K562 (cell line): Measurements from ENCODE around the gene RSBN1L. TPM values are rescaled to one million over a fixed set of nuclear protein-coding genes. Genes with fewer than 3 reads are reported as not detected.
A peak's percentile ranks its signal among the peaks of the same experiment; 100 is the strongest.

Source experiments
- ATAC-seq: fragments of 200-7000 bp; cut with Tn5 transposase; 3 replicates; pipeline ENCODE4 v1.9.1; 2020; ENCODE audit warnings: moderate library complexity
- BruUV-seq: library from RNA; stranded (reverse); fragments of 400-500 nt; replicated peaks from 2 replicates; lab custom pipeline; 2021; lab: Mats Ljungman, UMichigan
- CTCF ChIA-PET: fragments of 300-600 bp; formaldehyde crosslinking; extraction: SDS; loops from one replicate; lab custom pipeline; 2021; ENCODE audit warnings: low intra/inter-chr PET ratio; lab: Yijun Ruan, JAX
- POLR2A ChIA-PET: fragments of 300-600, 350-650 bp; sonication (Branson Sonifier 250); formaldehyde crosslinking; extraction: SDS; loops from one replicate; lab custom pipeline; 2021; ENCODE audit warnings: antibody characterized with exemption, inconsistent platforms; lab: Yijun Ruan, JAX
- DNase-seq, 4 experiments: peaks; one replicate each; pipeline versions ENCODE4 v3.0.0 to v3.0.0-alpha.2; 2011 to 2018; ENCODE audit warnings: low spot score in 3 of 4, mixed read lengths in 3 of 4; ENCODE audit errors: extremely low read depth in 1 of 4
- FAIRE-seq: peaks from 2 replicates; lab custom pipeline; 2011; peaks lifted over from hg19 to GRCh38; lab: Jason Lieb, UNC
- H2AFZ ChIP-seq: 2 replicates; pipeline ENCODE4 v1.6.0; 2011; ENCODE audit warnings: low read depth, low read length, control low read depth, inconsistent platforms
- H3K27ac ChIP-seq: fragments of 200-600 bp; 3 replicates; pipeline ENCODE4 v1.8.0; 2011; ENCODE audit warnings: low read depth, mild to moderate bottlenecking, control low read depth, inconsistent platforms, low read length, moderate library complexity, mixed read lengths; ENCODE audit errors: extremely low read depth
- H3K27me3 ChIP-seq, 2 experiments: fragments of 300-600 bp in 1 of 2; 2 replicates in 1 of 2; 3 replicates in 1 of 2; pipeline versions ENCODE4 v1.6.0 to v1.8.0; 2011; ENCODE audit warnings: inconsistent platforms in 2 of 2, low read length in 2 of 2, mild to moderate bottlenecking in 1 of 2, mixed read lengths in 1 of 2, moderate library complexity in 1 of 2; ENCODE audit not compliant: control insufficient read depth in 2 of 2, insufficient read depth in 2 of 2
- H3K36me3 ChIP-seq: fragments of 300-600 bp; 3 replicates; pipeline ENCODE4 v1.8.0; 2011; ENCODE audit warnings: mild to moderate bottlenecking, low read length, inconsistent platforms; ENCODE audit not compliant: control insufficient read depth, insufficient read depth
- H3K4me1 ChIP-seq, 2 experiments: fragments of 200-600 bp in 1 of 2; replicated peaks in 1 of 2; 2 replicates in 1 of 2; 3 replicates in 1 of 2; pipeline versions ENCODE4 v1.5.1 to v1.8.0; 2011; ENCODE audit warnings: inconsistent platforms in 2 of 2, low read length in 2 of 2, mild to moderate bottlenecking in 1 of 2, mixed read lengths in 1 of 2, moderate library complexity in 1 of 2; ENCODE audit not compliant: control insufficient read depth in 2 of 2, insufficient read depth in 2 of 2
- H3K4me2 ChIP-seq: 2 replicates; pipeline ENCODE4 v1.6.1; 2011; ENCODE audit warnings: low read length, control low read depth, inconsistent platforms, mixed read lengths; ENCODE audit not compliant: insufficient read depth
- H3K4me3 ChIP-seq: fragments of 200-600 bp; sonication (generic), shearing (Covaris generic); 2 replicates; pipeline ENCODE4 v1.5.1; 2016; ENCODE audit warnings: control low read depth, inconsistent platforms
- H3K79me2 ChIP-seq: fragments of 200-600 bp; 3 replicates; pipeline ENCODE4 v1.8.0; 2011; ENCODE audit warnings: low read length, inconsistent platforms; ENCODE audit not compliant: control insufficient read depth, insufficient read depth
- H3K9ac ChIP-seq, 2 experiments: 2 replicates each; pipeline versions ENCODE4 v1.6.0 to v1.6.1; 2011; ENCODE audit warnings: low read depth in 2 of 2, low read length in 2 of 2, control low read depth in 1 of 2, inconsistent platforms in 1 of 2, mild to moderate bottlenecking in 1 of 2, mixed read lengths in 1 of 2; ENCODE audit not compliant: insufficient read depth in 1 of 2
- H3K9me1 ChIP-seq: one replicate; pipeline ENCODE4 v1.6.0; 2011; ENCODE audit warnings: inconsistent platforms, mild to moderate bottlenecking, low read length, moderate library complexity; ENCODE audit not compliant: control insufficient read depth, insufficient read depth
- H3K9me3 ChIP-seq: replicated peaks from 2 replicates; pipeline ENCODE4 v1.5.1; 2011; ENCODE audit warnings: low read depth, low read length, inconsistent platforms; ENCODE audit not compliant: control insufficient read depth, insufficient read depth
- H4K20me1 ChIP-seq: replicated peaks from 2 replicates; pipeline ENCODE4 v1.6.1; 2011; ENCODE audit warnings: low read length, inconsistent platforms, mixed read lengths; ENCODE audit not compliant: control insufficient read depth, insufficient read depth
- ARID1B ChIP-seq: fragments of 450-650 bp; IDR thresholded peaks from 2 replicates; pipeline ENCODE4 v1.6.1; 2016; ENCODE audit warnings: antibody characterized with exemption, mild to moderate bottlenecking, inconsistent platforms
- ATF4 ChIP-seq: fragments of 450-650 bp; formaldehyde crosslinking; IDR thresholded peaks from 2 replicates; pipeline ENCODE4 v1.4.0; 2022; ENCODE audit warnings: mild to moderate bottlenecking, moderate library complexity
- BMI1 ChIP-seq: fragments of 150-350 bp; IDR thresholded peaks from 2 replicates; pipeline ENCODE4 v1.6.1; 2014; ENCODE audit warnings: low read length
- E2F3 ChIP-seq: fragments of 250-450 bp; sonication (Bioruptor Pico); IDR thresholded peaks from 2 replicates; pipeline ENCODE4 v1.4.0; 2020; ENCODE audit warnings: mild to moderate bottlenecking
- HDAC1 ChIP-seq, 2 experiments: fragments of 450-650 bp; IDR thresholded peaks; 2 replicates each; pipeline ENCODE4 v1.6.1; 2016 to 2017; ENCODE audit warnings: inconsistent platforms in 1 of 2, mild to moderate bottlenecking in 1 of 2, moderate library complexity in 1 of 2
- HDAC2 ChIP-seq: fragments of 450-650 bp; IDR thresholded peaks from 2 replicates; pipeline ENCODE4 v1.6.1; 2016; ENCODE audit warnings: mild to moderate bottlenecking
- HDAC3 ChIP-seq: fragments of 450-650 bp; IDR thresholded peaks from 2 replicates; pipeline ENCODE4 v1.6.1; 2018; ENCODE audit warnings: borderline replicate concordance, mild to moderate bottlenecking, moderate library complexity; ENCODE audit not compliant: partially characterized antibody
- HINFP ChIP-seq: fragments of 450-650 bp; conservative IDR thresholded peaks from 2 replicates; pipeline ENCODE4 v1.6.1; 2016; ENCODE audit warnings: missing genetic modification characterization, low read depth, mild to moderate bottlenecking, control low read depth, missing compliant biosample characterization
- KDM1A ChIP-seq, 2 experiments: fragments of 450-650 bp; IDR thresholded peaks; 2 replicates each; pipeline ENCODE4 v1.6.1; 2016; ENCODE audit warnings: mild to moderate bottlenecking in 2 of 2
- MEF2A ChIP-seq: IDR thresholded peaks from 2 replicates; pipeline ENCODE4 v1.6.1; 2011; ENCODE audit warnings: low read depth, mild to moderate bottlenecking, low read length, moderate library complexity; ENCODE audit not compliant: control insufficient read depth
- OTX1 ChIP-seq: fragments of 450-650 bp; formaldehyde crosslinking; IDR thresholded peaks from 2 replicates; pipeline ENCODE4 v1.4.0; 2022; ENCODE audit warnings: mild to moderate bottlenecking
- SRSF1 ChIP-seq: fragments of 200-400 bp; formaldehyde crosslinking; IDR thresholded peaks from 2 replicates; pipeline ENCODE4 v1.6.1; 2017; ENCODE audit warnings: mild to moderate bottlenecking, low read depth, low read length, moderate library complexity
- ZC3H8 ChIP-seq: fragments of 450-650 bp; IDR thresholded peaks from 2 replicates; pipeline ENCODE4 v1.6.1; 2017
- ZFP30 ChIP-seq: fragments of 250-450 bp; sonication (Bioruptor Pico); IDR thresholded peaks from 2 replicates; pipeline ENCODE4 v1.8.0; 2022; ENCODE audit warnings: moderate library complexity, mild to moderate bottlenecking, inconsistent platforms, borderline replicate concordance
- ZNF143 ChIP-seq: sonication (generic); formaldehyde crosslinking; IDR thresholded peaks from 2 replicates; pipeline ENCODE4 v1.9.0; 2022; ENCODE audit warnings: mild to moderate bottlenecking, missing genetic modification reagents
- ZNF395 ChIP-seq: fragments of 200-800 bp; sonication (Bioruptor generic); IDR thresholded peaks from 2 replicates; pipeline ENCODE4 v1.6.1; 2017; ENCODE audit warnings: missing genetic modification characterization, missing compliant biosample characterization
- ZNF586 ChIP-seq: fragments of 450-650 bp; formaldehyde crosslinking; conservative IDR thresholded peaks from 2 replicates; pipeline ENCODE4 v1.4.0; 2020; ENCODE audit warnings: mild to moderate bottlenecking, moderate library complexity
- ZNF644 ChIP-seq: fragments of 200-800 bp; sonication (Bioruptor generic); IDR thresholded peaks from 2 replicates; pipeline ENCODE4 v1.6.1; 2016; ENCODE audit warnings: low read depth, missing genetic modification characterization, missing compliant biosample characterization
- WGBS: fragments of 100-300 bp; shearing (Covaris generic); methylation state at CpG from one replicate; pipeline ENCODE4 v1.1.6; 2016; ENCODE audit warnings: low coverage, mixed read lengths; ENCODE audit not compliant: insufficient coverage; ENCODE audit errors: missing lambda C conversion rate; 5-methylcytosine and 5-hydroxymethylcytosine counted together
- in situ Hi-C: fragments of 300-500 bp; cut with MboI; formaldehyde crosslinking; loops from 4 replicates; pipeline ENCODE4 v1.15.0; 2018; ENCODE audit warnings: inconsistent platforms, mixed read lengths
- intact Hi-C: fragments of 100-400 bp; cut with micrococcal nuclease; formaldehyde crosslinking; loops from 2 replicates; pipeline ENCODE4 v1.14.2; 2022
- polyA plus RNA-seq, 8 experiments: library from polyadenylated mRNA; depleted of rRNA in 4 of 8; stranded (reverse) in 5 of 8; unstranded in 3 of 8; fragments of >200 nt; fragmentation: Nextera tagmentation in 2 of 8; fragmentation: Illumina TruSeq in 1 of 8; extraction: Ambion mirVana in 2 of 8; extraction: Trizol in 1 of 8; gene quantifications; 2 replicates each; pipeline versions ENCODE4 v1.2.1 to v1.2.3, GENCODE V29; 2011 to 2014; ENCODE audit warnings: inconsistent platforms in 1 of 8, missing spikeins in 1 of 8
- total RNA-seq, 7 experiments: library from RNA; depleted of rRNA in 6 of 7; stranded (reverse); fragments of >200 nt in 6 of 7; fragmentation: Illumina TruSeq in 2 of 7; extraction: Trizol in 2 of 7; gene quantifications; 2 replicates each; pipeline versions ENCODE4 v1.2.1 to v1.2.3, GENCODE V29; 2011 to 2021; ENCODE audit warnings: low replicate concordance in 1 of 7

RSBN1L gene
- total and polyA plus RNA-seq, 9 of the 15 experiments (the other 6 are each of a cell fraction or from before 2014, with no cell fraction given), result 6.2 to 35.2 (median 20.1) TPM

- TF ChIP-seq ZNF644 (tag), result no peak
- TF ChIP-seq ZC3H8, result no peak
- TF ChIP-seq MEF2A, result no peak
- no peak for TF ChIP-seq ZNF143
- no peak for TF ChIP-seq ZNF395 (CRISPR knock-in tag)
- no peak for TF ChIP-seq BMI1
Observed at GRCh38 chr7:77827999-77828398, 131.7 kb downstream of the RSBN1L start (continued).

GRCh38 chr7:77830649-77831355 lies 134.5 kb downstream of the RSBN1L start:
- H3K4me1 ChIP-seq, result peaks cover 4 to 51% of the 10 kb centered on the region in 2 experiments; a peak in 4 of 5 replicates
- H3K27me3 ChIP-seq, result no peaks in the 10 kb centered on the region
- DNase-seq (peak in 1 of 4 experiments; percentile 62), FAIRE-seq (no peak), ATAC-seq (peak; percentile 55)
- H3K4me3 ChIP-seq, result no peak overlapping the region
- no TSS peak for BruUV-seq
- H3K9me3 ChIP-seq, result no peaks in the 10 kb centered on the region
- H3K27ac ChIP-seq, result peak overlapping the region; percentile 58; the same call in 2 of the 3 replicates
- H3K9ac ChIP-seq, result peak overlapping the region in 1 of 2 experiments; percentile 24; a peak in 1 of 4 replicates
- 0 out of 2 replicates have a peak overlapping the region, but pooled peaks have one; percentile 15 for H2AFZ ChIP-seq
- peaks cover 90% of the 10 kb centered on the region for H3K79me2 ChIP-seq
- intact Hi-C loops (loop anchor here (5.0 kb wide), 1 partner anchor 71 kb away; no protein-coding TSS in a partner anchor), in situ Hi-C loops (no loop called here)
- POLR2A ChIA-PET, result interaction anchor here (0.7 to 1.7 kb wide), 4 partner anchors 8 to 127 kb away, joined by 4 to 5 read pairs (median 4); partner anchors contain the start of gene PHTF2
- peaks cover 6% of the 10 kb centered on the region; the same call in 2 of the 3 replicates for H3K36me3 ChIP-seq
- CTCF ChIA-PET, result no interaction called here
- H3K4me2 ChIP-seq, result peak overlapping the region; percentile 72; the same call in 1 of the 2 replicates
- 25% methylated on average over 8 of the region's 8 CpGs for WGBS
- no peaks in the 10 kb centered on the region for H3K9me1 ChIP-seq
- peaks cover 13% of the 10 kb centered on the region for H4K20me1 ChIP-seq
- TF ChIP-seq SRSF1 (no peak), KDM1A (IDR thresholded peaks at IDR 0.05) (0 out of 4 replicates have a peak, but pooled peaks of 1 of the 2 experiments have one; percentile 9), E2F3 (CRISPR knock-in tag) (no peak), ZNF586 (CRISPR knock-in tag) (no peak), HINFP (tag) (no peak), OTX1 (CRISPR knock-in tag) (no peak), ATF4 (CRISPR knock-in tag) (no peak), HDAC3 (no peak), HDAC2 (no peak), ZFP30 (no peak), HDAC1 (IDR thresholded peaks at IDR 0.05) (no peak), ARID1B (peak; percentile 40; the same call in 1 of the 2 replicates)
